Measurements from ENCODE around the gene RFX6. TPM values are rescaled to one million over a fixed set of nuclear protein-coding genes. Genes with fewer than 3 reads are reported as not detected.
A peak's percentile ranks its signal among the peaks of the same experiment; 100 is the strongest.

The RFX6 gene
- total RNA-seq, 1 experiment from 2014 or later = 1.3 TPM

GRCh38 chr6:116932496-116932895 is 55.5 kb downstream of the RFX6 start:
- H3K4me3 ChIP-seq (ENCODE audit: low read depth, low read length) = no peak overlapping the region
- Mint-ChIP-seq H3K9me3 (ENCODE audit: unreplicated experiment) (peaks cover 11% of the 10 kb centered on the region), H3K36me3 (ENCODE audit: insufficient read depth, unreplicated experiment) (no peaks in the 10 kb centered on the region), H3K4me1 (ENCODE audit: low read depth, unreplicated experiment) (peaks cover 13% of the 10 kb centered on the region), H3K27me3 (ENCODE audit: insufficient read depth, unreplicated experiment) (no peaks in the 10 kb centered on the region), H3K4me3 (ENCODE audit: unreplicated experiment) (no peak overlapping the region), H3K27ac (ENCODE audit: unreplicated experiment) (no peak overlapping the region)
- BruUV-seq (replicated peaks) = no TSS peak
- no peaks in the 10 kb centered on the region for H3K36me3 ChIP-seq (ENCODE audit: control insufficient read depth, insufficient read depth, low read length)
- TF ChIP-seq CTCF (IDR thresholded peaks at IDR 0.05; ENCODE audit: insufficient read depth in 1 of 2, low read depth in 1 of 2, low read length in 1 of 2, severe bottlenecking in 1 of 2, unreplicated experiment in 1 of 2) = no peak
- no peak for DNase-seq
- ChIA-PET CTCF (no interaction called here), POLR2A (no interaction called here)
- H3K27me3 ChIP-seq (replicated peaks; ENCODE audit: control insufficient read depth, insufficient read depth, low read length) = no peaks in the 10 kb centered on the region
- intact Hi-C loops (cut with micrococcal nuclease; ENCODE audit: unreplicated experiment) = loop anchor here (5.0 kb wide), 1 partner anchor 45 kb away; no protein-coding TSS in a partner anchor
- peaks cover 12% of the 10 kb centered on the region for H3K4me1 ChIP-seq
- no peaks in the 10 kb centered on the region for H3K9me3 ChIP-seq

GRCh38 chr6:116933485-116933884 is 56.4 kb downstream of the RFX6 start:
- DNase-seq = peak in 1 of 2 experiments; percentile 23
- intact Hi-C loops (cut with micrococcal nuclease; ENCODE audit: unreplicated experiment) = loop anchor here (1.0 to 5.0 kb wide), 2 partner anchors 22 to 46 kb away; no protein-coding TSS in a partner anchor
- Mint-ChIP-seq H3K4me1 (ENCODE audit: low read depth, unreplicated experiment) (peaks cover 13% of the 10 kb centered on the region), H3K9me3 (ENCODE audit: unreplicated experiment) (peaks cover 11% of the 10 kb centered on the region), H3K27ac (ENCODE audit: unreplicated experiment) (no peak overlapping the region), H3K27me3 (ENCODE audit: insufficient read depth, unreplicated experiment) (no peaks in the 10 kb centered on the region), H3K4me3 (ENCODE audit: unreplicated experiment) (no peak overlapping the region), H3K36me3 (ENCODE audit: insufficient read depth, unreplicated experiment) (no peaks in the 10 kb centered on the region)
- POLR2A ChIA-PET = no interaction called here
- Histone ChIP-seq H3K27me3 (replicated peaks; ENCODE audit: control insufficient read depth, insufficient read depth, low read length) (no peaks in the 10 kb centered on the region), H3K4me3 (ENCODE audit: low read depth, low read length) (no peak overlapping the region), H3K9me3 (no peaks in the 10 kb centered on the region), H3K36me3 (ENCODE audit: control insufficient read depth, insufficient read depth, low read length) (no peaks in the 10 kb centered on the region), H3K4me1 (peaks cover 12% of the 10 kb centered on the region)
- no TSS peak for BruUV-seq (replicated peaks)
- TF ChIP-seq CTCF (IDR thresholded peaks at IDR 0.05; ENCODE audit: insufficient read depth in 1 of 2, low read depth in 1 of 2, low read length in 1 of 2, severe bottlenecking in 1 of 2, unreplicated experiment in 1 of 2) = no peak
- CTCF ChIA-PET = no interaction called here

GRCh38 chr6:116938305-116938704 is 61.3 kb downstream of the RFX6 start:
- Mint-ChIP-seq H3K27me3 (ENCODE audit: insufficient read depth, unreplicated experiment) (peaks cover 2% of the 10 kb centered on the region), H3K4me1 (ENCODE audit: low read depth, unreplicated experiment) (peaks cover 7% of the 10 kb centered on the region), H3K27ac (ENCODE audit: unreplicated experiment) (no peak overlapping the region), H3K36me3 (ENCODE audit: insufficient read depth, unreplicated experiment) (no peaks in the 10 kb centered on the region), H3K9me3 (ENCODE audit: unreplicated experiment) (no peaks in the 10 kb centered on the region), H3K4me3 (ENCODE audit: unreplicated experiment) (no peak overlapping the region)
- intact Hi-C loops (cut with micrococcal nuclease; ENCODE audit: unreplicated experiment) = no loop called here
- BruUV-seq (replicated peaks) = no TSS peak
- DNase-seq = no peak
- CTCF ChIA-PET = no interaction called here
- H3K9me3 ChIP-seq = no peaks in the 10 kb centered on the region
- H3K27me3 ChIP-seq (replicated peaks; ENCODE audit: control insufficient read depth, insufficient read depth, low read length) = no peaks in the 10 kb centered on the region
- POLR2A ChIA-PET = no interaction called here
- no peaks in the 10 kb centered on the region for H3K36me3 ChIP-seq (ENCODE audit: control insufficient read depth, insufficient read depth, low read length)
- H3K4me1 ChIP-seq = no peaks in the 10 kb centered on the region
- no peak overlapping the region for H3K4me3 ChIP-seq (ENCODE audit: low read depth, low read length)
- TF ChIP-seq CTCF (IDR thresholded peaks at IDR 0.05; ENCODE audit: insufficient read depth in 1 of 2, low read depth in 1 of 2, low read length in 1 of 2, severe bottlenecking in 1 of 2, unreplicated experiment in 1 of 2) = no peak

Measured in Caco-2 (cell line).